ENCODE results near the gene COX7A2. TPM values are rescaled to one million over a fixed set of nuclear protein-coding genes. Genes with fewer than 3 reads are reported as not detected.
A peak's percentile ranks its signal among the peaks of the same experiment; 100 is the strongest.

The COX7A2 gene
- total and polyA plus RNA-seq, 2 donors, result 422 to 447 TPM

DNA sequence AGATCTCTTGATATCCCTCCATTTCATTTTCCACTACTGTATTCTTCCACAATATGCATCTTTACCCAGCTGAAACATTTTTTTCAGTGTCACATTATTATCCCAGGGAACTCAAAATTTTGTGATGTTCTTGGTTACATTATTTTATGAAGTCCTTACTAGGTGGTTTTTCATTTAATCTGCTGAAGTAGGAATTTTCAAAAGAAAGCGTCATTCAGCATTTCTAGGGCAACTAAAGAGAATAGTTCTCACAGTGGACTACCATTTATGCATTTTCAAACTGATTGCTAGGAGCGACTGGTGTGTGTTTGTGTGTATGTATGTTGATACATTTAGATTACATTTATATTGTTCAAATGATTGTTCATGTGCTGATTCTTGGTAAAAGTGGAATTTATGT lies 43.4 kb upstream of the COX7A2 start:
- WGBS, result 97% methylated on average over 2 of the region's 2 CpGs
- Histone ChIP-seq H3K4me3 (ENCODE audit: low read length in 2 of 2) (no peak overlapping the region), H3K36me3 (ENCODE audit: control insufficient read depth in 2 of 2, insufficient read depth in 2 of 2, low read length in 1 of 2) (no peaks in the 10 kb centered on the region), H3K9me3 (ENCODE audit: control insufficient read depth in 2 of 2, insufficient read depth in 1 of 2, low read length in 1 of 2) (no peaks in the 10 kb centered on the region), H3K27ac (ENCODE audit: low read depth in 1 of 2, low read length in 1 of 2) (no peak overlapping the region), H3K27me3 (ENCODE audit: control insufficient read depth in 2 of 2, insufficient read depth in 1 of 2, low read length in 1 of 2) (no peaks in the 10 kb centered on the region), H3K4me1 (ENCODE audit: control insufficient read depth in 2 of 2, insufficient read depth in 2 of 2, low read length in 2 of 2) (peaks cover 0 to 2% of the 10 kb centered on the region in 2 donors)
- no peak for DNase-seq (ENCODE audit: low read depth in 6 of 9, low spot score in 9 of 9)

GRCh38 chr6:75285283-75285639 lies 41.7 kb upstream of the COX7A2 start:
- no peaks in the 10 kb centered on the region for H3K36me3 ChIP-seq (ENCODE audit: control insufficient read depth in 2 of 2, insufficient read depth in 2 of 2, low read length in 1 of 2)
- H3K27ac ChIP-seq (ENCODE audit: low read depth in 1 of 2, low read length in 1 of 2), result peak overlapping the region; percentile 89 to 92
- H3K9me3 ChIP-seq (ENCODE audit: control insufficient read depth in 2 of 2, insufficient read depth in 1 of 2, low read length in 1 of 2), result no peaks in the 10 kb centered on the region
- no peaks in the 10 kb centered on the region for H3K27me3 ChIP-seq (ENCODE audit: control insufficient read depth in 2 of 2, insufficient read depth in 1 of 2, low read length in 1 of 2)
- 2% methylated on average over 6 of the region's 6 CpGs for WGBS
- peak in 1 of 9 donors; percentile 21 for DNase-seq (ENCODE audit: low read depth in 6 of 9, low spot score in 9 of 9)
- peak overlapping the region; percentile 64 to 93 for H3K4me3 ChIP-seq (ENCODE audit: low read length in 2 of 2)
- peaks cover 0 to 2% of the 10 kb centered on the region in 2 donors for H3K4me1 ChIP-seq (ENCODE audit: control insufficient read depth in 2 of 2, insufficient read depth in 2 of 2, low read length in 2 of 2)

DNA sequence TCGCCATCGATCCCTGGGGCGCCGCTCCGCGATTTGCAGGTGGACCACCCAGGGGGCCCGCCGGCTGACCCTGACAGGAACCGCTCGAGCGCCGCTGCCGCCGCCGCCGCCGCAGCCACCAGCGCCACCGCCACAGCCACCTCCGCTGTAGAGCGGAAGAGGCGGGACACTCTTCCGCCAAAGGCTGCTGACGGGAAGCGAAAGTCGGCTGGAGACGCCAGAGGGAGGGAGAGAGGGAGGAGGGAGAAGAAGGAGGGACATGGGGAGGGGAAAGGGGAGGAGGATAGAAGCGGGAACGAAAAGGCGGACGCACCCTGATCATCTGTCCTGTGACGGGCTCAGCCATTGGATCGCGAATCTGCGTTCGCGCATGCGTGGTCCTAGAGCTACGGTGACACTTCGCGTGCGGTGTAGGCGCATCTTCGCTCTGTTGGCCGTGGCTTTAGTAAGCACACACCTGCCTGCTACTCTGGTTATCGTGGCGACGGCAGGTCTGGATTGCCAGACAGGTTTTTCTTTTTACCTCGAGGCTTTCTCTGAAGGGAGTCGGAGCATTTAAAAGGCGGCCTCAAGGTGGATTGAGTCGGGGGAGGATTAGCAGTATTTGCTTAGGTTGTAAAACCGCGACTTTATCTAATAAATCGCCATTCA lies 41.2 kb upstream of the COX7A2 start, which contains the start of gene TMEM30A:
Gene TMEM30A, minus strand, starts transcription at position 161 of the 651 bp plus-strand sequence. Its CDS starts 154 bp downstream, at position 7.
- Histone ChIP-seq H3K27me3 (ENCODE audit: control insufficient read depth in 2 of 2, insufficient read depth in 1 of 2, low read length in 1 of 2) (no peaks in the 10 kb centered on the region), H3K27ac (ENCODE audit: low read depth in 1 of 2, low read length in 1 of 2) (peak within 1 kb of the TSS; percentile 89 to 92), H3K9me3 (ENCODE audit: control insufficient read depth in 2 of 2, insufficient read depth in 1 of 2, low read length in 1 of 2) (no peaks in the 10 kb centered on the region), H3K36me3 (ENCODE audit: control insufficient read depth in 2 of 2, insufficient read depth in 2 of 2, low read length in 1 of 2) (no peaks in the 10 kb centered on the region), H3K4me3 (ENCODE audit: low read length in 2 of 2) (peak within 1 kb of the TSS; percentile 64 to 93), H3K4me1 (ENCODE audit: control insufficient read depth in 2 of 2, insufficient read depth in 2 of 2, low read length in 2 of 2) (peaks cover 0 to 2% of the 10 kb centered on the region in 2 donors)
- under 1% methylated on average over 55 of the region's 55 CpGs for WGBS
- DNase-seq (ENCODE audit: low read depth in 6 of 9, low spot score in 9 of 9), result peak; percentile 93 to 98 (median 96)

- DNase-seq (ENCODE audit: low read depth in 6 of 9, low spot score in 9 of 9), result peak in 5 of 9 donors; percentile 4 to 34 (median 31)
- Histone ChIP-seq H3K36me3 (ENCODE audit: control insufficient read depth in 2 of 2, insufficient read depth in 2 of 2, low read length in 1 of 2) (no peaks in the 10 kb centered on the region), H3K4me1 (ENCODE audit: control insufficient read depth in 2 of 2, insufficient read depth in 2 of 2, low read length in 2 of 2) (peaks cover 0 to 2% of the 10 kb centered on the region in 2 donors), H3K4me3 (ENCODE audit: low read length in 2 of 2) (peak overlapping the region; percentile 64 to 93), H3K9me3 (ENCODE audit: control insufficient read depth in 2 of 2, insufficient read depth in 1 of 2, low read length in 1 of 2) (no peaks in the 10 kb centered on the region), H3K27me3 (ENCODE audit: control insufficient read depth in 2 of 2, insufficient read depth in 1 of 2, low read length in 1 of 2) (no peaks in the 10 kb centered on the region), H3K27ac (ENCODE audit: low read depth in 1 of 2, low read length in 1 of 2) (peak overlapping the region; percentile 89 to 92)
- WGBS, result under 1% methylated on average over 36 of the region's 36 CpGs
Measured at GRCh38 chr6:75283907-75284631, 40.5 kb upstream of the COX7A2 start.

GRCh38 chr6:75282706-75283105 lies 39.1 kb upstream of the COX7A2 start:
- H3K4me1 ChIP-seq (ENCODE audit: control insufficient read depth in 2 of 2, insufficient read depth in 2 of 2, low read length in 2 of 2), result peaks cover 0 to 2% of the 10 kb centered on the region in 2 donors
- H3K36me3 ChIP-seq (ENCODE audit: control insufficient read depth in 2 of 2, insufficient read depth in 2 of 2, low read length in 1 of 2), result no peaks in the 10 kb centered on the region

GRCh38 chr6:75281653-75282052 lies 38.1 kb upstream of the COX7A2 start:
- Histone ChIP-seq H3K4me1 (ENCODE audit: control insufficient read depth in 2 of 2, insufficient read depth in 2 of 2, low read length in 2 of 2) (peaks cover 0 to 2% of the 10 kb centered on the region in 2 donors), H3K36me3 (ENCODE audit: control insufficient read depth in 2 of 2, insufficient read depth in 2 of 2, low read length in 1 of 2) (no peaks in the 10 kb centered on the region), H3K4me3 (ENCODE audit: low read length in 2 of 2) (no peak overlapping the region), H3K27me3 (ENCODE audit: control insufficient read depth in 2 of 2, insufficient read depth in 1 of 2, low read length in 1 of 2) (no peaks in the 10 kb centered on the region), H3K9me3 (ENCODE audit: control insufficient read depth in 2 of 2, insufficient read depth in 1 of 2, low read length in 1 of 2) (no peaks in the 10 kb centered on the region), H3K27ac (ENCODE audit: low read depth in 1 of 2, low read length in 1 of 2) (no peak overlapping the region)
- DNase-seq (ENCODE audit: low read depth in 6 of 9, low spot score in 9 of 9), result no peak

More at GRCh38 chr6:75282706-75283105, 39.1 kb upstream of the COX7A2 start:
- H3K4me3 ChIP-seq (ENCODE audit: low read length in 2 of 2), result no peak overlapping the region
- no peaks in the 10 kb centered on the region for H3K9me3 ChIP-seq (ENCODE audit: control insufficient read depth in 2 of 2, insufficient read depth in 1 of 2, low read length in 1 of 2)
- no peak for DNase-seq (ENCODE audit: low read depth in 6 of 9, low spot score in 9 of 9)
- H3K27me3 ChIP-seq (ENCODE audit: control insufficient read depth in 2 of 2, insufficient read depth in 1 of 2, low read length in 1 of 2), result no peaks in the 10 kb centered on the region
- H3K27ac ChIP-seq (ENCODE audit: low read depth in 1 of 2, low read length in 1 of 2), result no peak overlapping the region
- WGBS, result 94% methylated on average over 2 of the region's 2 CpGs

GRCh38 chr6:75280131-75280855 lies 36.7 kb upstream of the COX7A2 start:
- Histone ChIP-seq H3K9me3 (ENCODE audit: control insufficient read depth in 2 of 2, insufficient read depth in 1 of 2, low read length in 1 of 2) (no peaks in the 10 kb centered on the region), H3K27ac (ENCODE audit: low read depth in 1 of 2, low read length in 1 of 2) (no peak overlapping the region), H3K4me1 (ENCODE audit: control insufficient read depth in 2 of 2, insufficient read depth in 2 of 2, low read length in 2 of 2) (no peaks in the 10 kb centered on the region), H3K4me3 (ENCODE audit: low read length in 2 of 2) (no peak overlapping the region), H3K27me3 (ENCODE audit: control insufficient read depth in 2 of 2, insufficient read depth in 1 of 2, low read length in 1 of 2) (no peaks in the 10 kb centered on the region), H3K36me3 (ENCODE audit: control insufficient read depth in 2 of 2, insufficient read depth in 2 of 2, low read length in 1 of 2) (no peaks in the 10 kb centered on the region)
- 95% methylated on average over 4 of the region's 4 CpGs for WGBS
- DNase-seq (ENCODE audit: low read depth in 6 of 9, low spot score in 9 of 9), result no peak

DNA sequence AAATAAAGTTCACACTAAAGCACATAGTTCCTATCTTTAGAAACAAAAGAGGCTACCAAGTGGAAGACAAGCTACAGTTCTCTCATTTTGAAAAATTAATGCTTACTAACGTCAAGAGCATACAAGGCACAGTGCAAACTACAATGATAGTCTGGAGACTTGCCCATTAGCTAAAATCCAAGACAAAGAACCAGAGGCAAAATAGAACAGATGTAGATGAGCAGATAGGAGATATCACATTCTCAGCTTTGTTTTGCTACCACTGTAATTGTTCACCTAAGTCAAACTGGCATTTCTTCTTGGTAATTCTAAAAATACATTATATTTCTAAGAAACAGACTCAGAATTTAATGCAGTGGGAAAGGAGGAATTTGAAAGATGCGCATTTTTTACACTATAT lies 35.8 kb upstream of the COX7A2 start:
- no peak overlapping the region for H3K4me3 ChIP-seq (ENCODE audit: low read length in 2 of 2)
- H3K36me3 ChIP-seq (ENCODE audit: control insufficient read depth in 2 of 2, insufficient read depth in 2 of 2, low read length in 1 of 2), result no peaks in the 10 kb centered on the region
- no peaks in the 10 kb centered on the region for H3K9me3 ChIP-seq (ENCODE audit: control insufficient read depth in 2 of 2, insufficient read depth in 1 of 2, low read length in 1 of 2)
- H3K27ac ChIP-seq (ENCODE audit: low read depth in 1 of 2, low read length in 1 of 2), result no peak overlapping the region
- WGBS, result 96% methylated on average over 2 of the region's 2 CpGs
- DNase-seq (ENCODE audit: low read depth in 6 of 9, low spot score in 9 of 9), result no peak
- no peaks in the 10 kb centered on the region for H3K4me1 ChIP-seq (ENCODE audit: control insufficient read depth in 2 of 2, insufficient read depth in 2 of 2, low read length in 2 of 2)
- no peaks in the 10 kb centered on the region for H3K27me3 ChIP-seq (ENCODE audit: control insufficient read depth in 2 of 2, insufficient read depth in 1 of 2, low read length in 1 of 2)
